ENCODE measurements around the gene USH1G. TPM values are rescaled to one million over a fixed set of nuclear protein-coding genes. Genes with fewer than 3 reads are reported as not detected.

The USH1G gene
- total and polyA plus RNA-seq, 2 of the 13 experiments (the other 11 are each of a cell fraction or from before 2014, with no cell fraction given): 0.04 TPM; not detected in 1

GRCh38 chr17:74882517-74883240, 40.4 kb downstream of the USH1G start:
- Histone ChIP-seq H3K9me3 (ENCODE audit: low read length) (no peaks in the 10 kb centered on the region), H3K36me3 (replicated peaks in 1 of 2; ENCODE audit: control insufficient read depth in 1 of 2, insufficient read depth in 2 of 2, low read length in 2 of 2) (no peaks in the 10 kb centered on the region), H2AFZ (ENCODE audit: low read length) (no peak overlapping the region), H3K4me3 (replicated peaks in 1 of 3; ENCODE audit: insufficient read depth in 1 of 3, low read depth in 2 of 3, low read length in 3 of 3) (no peak overlapping the region), H3K9ac (ENCODE audit: insufficient read depth, low read depth, low read length) (no peak overlapping the region), H3K27me3 (ENCODE audit: control insufficient read depth in 1 of 2, insufficient read depth in 2 of 2, low read length in 2 of 2) (peaks cover 15 to 70% of the 10 kb centered on the region in 2 experiments; a peak in 4 of 5 replicates), H3K4me2 (ENCODE audit: low read depth, low read length) (no peak overlapping the region), H3K79me2 (ENCODE audit: insufficient read depth, low read length) (no peaks in the 10 kb centered on the region), H4K20me1 (ENCODE audit: insufficient read depth, low read length) (no peaks in the 10 kb centered on the region), H3K27ac (ENCODE audit: extremely low read length, insufficient read depth, low read length) (no peak overlapping the region), H3K4me1 (ENCODE audit: insufficient read depth, low read length) (peaks cover 12% of the 10 kb centered on the region)
- WGBS (ENCODE audit: low lambda C conversion rate): 29% methylated on average over 18 of the region's 20 CpGs
- intact Hi-C loops (cut with micrococcal nuclease; ENCODE audit: unreplicated experiment): no loop called here
- POLR2A ChIA-PET: interaction anchor here (2.8 kb wide), 1 partner anchor 10 kb away, joined by 17 read pairs; the partner anchor contains the start of gene FDXR
- TF ChIP-seq XBP1 (CRISPR knock-in tag; IDR thresholded peaks at IDR 0.05): no peak
- no peak for TF ChIP-seq ZBTB37 (CRISPR knock-in tag; IDR thresholded peaks at IDR 0.05)
- TF ChIP-seq ZNF687 (CRISPR knock-in tag; IDR thresholded peaks at IDR 0.05): peak; percentile 21; the same call in 1 of the 2 replicates
- no peak for TF ChIP-seq ZNF570 (CRISPR knock-in tag; IDR thresholded peaks at IDR 0.05; ENCODE audit: borderline replicate concordance)
- TF ChIP-seq CEBPB (IDR thresholded peaks at IDR 0.05; ENCODE audit: borderline replicate concordance, low read depth, low read length): peak; percentile 37; the same call in 1 of the 2 replicates
- TF ChIP-seq ZNF660 (CRISPR knock-in tag; IDR thresholded peaks at IDR 0.05; ENCODE audit: borderline replicate concordance, low read depth): no peak
- 0 out of 2 replicates have a peak, but pooled peaks have one; percentile 6 for TF ChIP-seq CEBPG (CRISPR knock-in tag; IDR thresholded peaks at IDR 0.05)
- ATAC-seq (peak; percentile 64), FAIRE-seq (no peak), DNase-seq (ENCODE audit: low spot score) (no peak)
- CTCF ChIA-PET (ENCODE audit: low intra/inter-chr PET ratio, low total read pairs): no interaction called here
- no TSS peak for BruUV-seq (replicated peaks)
- in situ Hi-C loops (cut with HindIII; ENCODE audit: extremely low pct_ligation_motif_present, low pct_unique_long_range_greater_than_20kb): no loop called here

Data from HepG2 (cell line).